Spleen (tissue), 11 donors: ENCODE measurements around the gene OTOG. TPM values are rescaled to one million over a fixed set of nuclear protein-coding genes. Genes with fewer than 3 reads are reported as not detected.
A peak's percentile ranks its signal among the peaks of the same experiment; 100 is the strongest.

Source experiments
- DNase-seq: peaks from one replicate; pipeline ENCODE4 v3.0.0-alpha.2; 2020
- H3K27ac ChIP-seq, 8 donors: fragments of 200-600 bp; sonication (generic) in 7 of 8; 1 replicate in 4 of 8; 2 replicates in 4 of 8; pipeline versions ENCODE4 v1.5.0 to v1.8.0; 2016 to 2021; ENCODE audit warnings: inconsistent platforms in 4 of 8, mild to moderate bottlenecking in 4 of 8, moderate library complexity in 1 of 8
- H3K27me3 ChIP-seq, 7 donors: fragments of 200-600 bp; sonication (generic) in 6 of 7; replicated peaks in 1 of 7; 1 replicate in 4 of 7; 2 replicates in 3 of 7; pipeline versions ENCODE4 v1.5.0 to v1.8.0; 2016 to 2021; ENCODE audit warnings: inconsistent platforms in 3 of 7, mild to moderate bottlenecking in 1 of 7
- H3K36me3 ChIP-seq, 6 donors: fragments of 200-600 bp; sonication (generic) in 5 of 6; 1 replicate in 4 of 6; 2 replicates in 2 of 6; pipeline versions ENCODE4 v1.5.0 to v1.8.0; 2016 to 2021; ENCODE audit warnings: inconsistent platforms in 2 of 6
- H3K4me1 ChIP-seq, 6 donors: fragments of 200-600 bp; sonication (generic) in 5 of 6; 1 replicate in 3 of 6; 2 replicates in 3 of 6; pipeline versions ENCODE4 v1.5.0 to v1.8.0; 2016 to 2021; ENCODE audit warnings: inconsistent platforms in 3 of 6
- H3K4me3 ChIP-seq, 8 donors: fragments of 200-600 bp; sonication (generic) in 7 of 8; 1 replicate in 4 of 8; 2 replicates in 4 of 8; pipeline versions ENCODE4 v1.5.0 to v1.8.0; 2016 to 2021; ENCODE audit warnings: inconsistent platforms in 4 of 8, mild to moderate bottlenecking in 4 of 8, moderate library complexity in 2 of 8
- H3K9me3 ChIP-seq, 8 donors: fragments of 200-600 bp; sonication (generic) in 7 of 8; 1 replicate in 4 of 8; 2 replicates in 4 of 8; pipeline versions ENCODE4 v1.5.0 to v1.8.0; 2016 to 2021; ENCODE audit warnings: inconsistent platforms in 4 of 8
- POLR2A ChIP-seq, 3 donors: fragments of 450-650 bp; IDR thresholded peaks; one replicate each; pipeline ENCODE4 v1.5.1; 2017; ENCODE audit warnings: antibody characterized with exemption in 3 of 3, mild to moderate bottlenecking in 1 of 3
- POLR2AphosphoS5 ChIP-seq, 3 donors: sonication (generic); formaldehyde crosslinking; IDR thresholded peaks; one replicate each; pipeline ENCODE4 v1.5.1; 2017; ENCODE audit warnings: antibody characterized with exemption in 3 of 3
- WGBS, 5 donors: extraction: QIAGEN DNeasy Blood & Tissue Kit in 3 of 5; methylation state at CpG; one replicate each; pipeline versions ENCODE4 v1.1.5 to v1.1.7; 2013 to 2018; 5-methylcytosine and 5-hydroxymethylcytosine counted together
- intact Hi-C: fragments of 100-400 bp; cut with DNase I; formaldehyde crosslinking; loops from one replicate; pipeline ENCODE4 v1.15.0; 2023; ENCODE audit warnings: low total_unique reads
- polyA plus RNA-seq, 3 donors: library from polyadenylated mRNA; stranded (reverse); fragments of 200-250 nt; gene quantifications; one replicate each; pipeline ENCODE4 v1.2.1, GENCODE V29; 2013
- total RNA-seq, 7 donors: library from RNA; depleted of rRNA in 3 of 7; stranded (reverse); fragments of >200 nt in 3 of 7; fragmentation: NEBNext Ultra II Directional in 4 of 7; extraction: Animal tissue kit (Norgen Biotek cat#: 25700) in 4 of 7; gene quantifications; one replicate each; pipeline versions ENCODE4 v1.1.0 to v1.2.1, GENCODE V29; 2016 to 2021
- TF ChIP-seq, protein P1 (sequence below), 11 experiments: fragments of 200-600 bp in 7 of 11; fragments of 450-650 bp in 4 of 11; sonication (generic) in 4 of 11; IDR thresholded peaks in 8 of 11; conservative IDR thresholded peaks in 3 of 11; 1 replicate in 7 of 11; 2 replicates in 4 of 11; pipeline versions ENCODE4 v1.4.0 to v1.8.0; 2016 to 2021; ENCODE audit warnings: antibody characterized with exemption in 11 of 11, inconsistent platforms in 4 of 11, mild to moderate bottlenecking in 1 of 11
- donor health status: healthy with polysubstance abuse.
- donor health status: DM: no; HTN: no; CAD: no; lungs with moderate emphysema.
- donor health status: DM: no; HTN: no; CAD: no.
- donor health status: Bipolar disorder and iron deficiency.
- donor health status: healthy.
- donor health status: DM: no; HTN: no; CAD: no.
- donor health status: DM: yes; HTN: yes; CAD: no.

The OTOG gene
- total and polyA plus RNA-seq, 10 donors, result not detected

GRCh38 chr11:17550450-17551346 is 3.6 kb downstream of the OTOG start:
- H3K27ac ChIP-seq, result no peak overlapping the region
- DNase-seq, result peak; percentile 49
- TF ChIP-seq POLR2A (IDR thresholded peaks at IDR 0.05), result no peak
- TF ChIP-seq, protein P1, sequence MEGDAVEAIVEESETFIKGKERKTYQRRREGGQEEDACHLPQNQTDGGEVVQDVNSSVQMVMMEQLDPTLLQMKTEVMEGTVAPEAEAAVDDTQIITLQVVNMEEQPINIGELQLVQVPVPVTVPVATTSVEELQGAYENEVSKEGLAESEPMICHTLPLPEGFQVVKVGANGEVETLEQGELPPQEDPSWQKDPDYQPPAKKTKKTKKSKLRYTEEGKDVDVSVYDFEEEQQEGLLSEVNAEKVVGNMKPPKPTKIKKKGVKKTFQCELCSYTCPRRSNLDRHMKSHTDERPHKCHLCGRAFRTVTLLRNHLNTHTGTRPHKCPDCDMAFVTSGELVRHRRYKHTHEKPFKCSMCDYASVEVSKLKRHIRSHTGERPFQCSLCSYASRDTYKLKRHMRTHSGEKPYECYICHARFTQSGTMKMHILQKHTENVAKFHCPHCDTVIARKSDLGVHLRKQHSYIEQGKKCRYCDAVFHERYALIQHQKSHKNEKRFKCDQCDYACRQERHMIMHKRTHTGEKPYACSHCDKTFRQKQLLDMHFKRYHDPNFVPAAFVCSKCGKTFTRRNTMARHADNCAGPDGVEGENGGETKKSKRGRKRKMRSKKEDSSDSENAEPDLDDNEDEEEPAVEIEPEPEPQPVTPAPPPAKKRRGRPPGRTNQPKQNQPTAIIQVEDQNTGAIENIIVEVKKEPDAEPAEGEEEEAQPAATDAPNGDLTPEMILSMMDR (IDR thresholded peaks at IDR 0.05 in 8 of 11, conservative IDR thresholded peaks at IDR 0.05 in 3 of 11), result no peak
- no peak for TF ChIP-seq POLR2AphosphoS5 (IDR thresholded peaks at IDR 0.05)
- peaks cover 0 to 44% (median 14%) of the 10 kb centered on the region in 7 donors for H3K27me3 ChIP-seq
- H3K4me3 ChIP-seq, result no peak overlapping the region
- no peaks in the 10 kb centered on the region for H3K9me3 ChIP-seq
- WGBS, 5 donors, result 36 to 57% (median 51%) methylated on average over 9 to 12 of the region's 12 CpGs
- intact Hi-C loops, result no loop called here
- no peaks in the 10 kb centered on the region for H3K4me1 ChIP-seq
- H3K36me3 ChIP-seq, result no peaks in the 10 kb centered on the region

DNA sequence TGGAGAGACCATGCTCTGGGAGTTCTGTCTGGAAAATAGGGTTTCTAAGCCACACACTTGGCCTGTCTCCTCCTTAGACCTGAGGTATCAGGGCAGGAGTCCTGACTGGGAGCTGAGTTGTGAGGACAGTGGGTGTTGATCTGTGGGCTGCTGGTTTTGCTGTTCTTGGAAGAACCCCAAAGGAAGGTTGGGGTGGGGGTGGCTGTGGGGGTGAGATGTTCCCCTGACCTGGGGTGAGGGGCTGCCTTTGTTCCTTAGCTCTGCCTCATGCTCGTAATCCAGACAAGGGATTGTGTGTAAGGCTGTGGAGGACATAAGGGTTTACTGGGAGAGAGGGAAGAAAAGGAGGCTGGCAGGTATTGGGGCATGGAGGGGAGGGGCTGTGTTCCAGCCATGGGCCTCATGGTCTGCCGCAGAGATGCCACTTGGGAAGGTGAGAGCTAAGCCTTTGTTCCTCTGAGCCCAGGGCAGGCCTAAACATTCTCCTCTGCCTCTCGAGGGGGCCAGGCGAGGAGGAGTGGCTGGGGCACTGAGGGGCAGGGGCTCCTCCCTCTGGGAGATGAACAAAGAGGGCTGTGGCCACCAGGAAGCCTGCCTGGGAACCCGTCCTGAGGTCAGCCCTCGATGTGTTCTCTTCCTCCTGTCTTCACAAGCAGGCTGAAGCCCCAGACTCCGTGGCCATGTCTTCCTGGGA is 4.4 kb downstream of the OTOG start:
- intact Hi-C loops, result no loop called here
- Histone ChIP-seq H3K36me3 (no peaks in the 10 kb centered on the region), H3K4me1 (no peaks in the 10 kb centered on the region), H3K27ac (no peak overlapping the region), H3K27me3 (peaks cover 0 to 40% (median 11%) of the 10 kb centered on the region in 7 donors), H3K9me3 (no peaks in the 10 kb centered on the region), H3K4me3 (no peak overlapping the region)
- DNase-seq, result peak; percentile 69
- 53 to 78% (median 64%) methylated on average over 7 of the region's 7 CpGs for WGBS, 5 donors
- TF ChIP-seq, protein P1 (IDR thresholded peaks at IDR 0.05 in 8 of 11, conservative IDR thresholded peaks at IDR 0.05 in 3 of 11), result no peak
- TF ChIP-seq POLR2AphosphoS5 (IDR thresholded peaks at IDR 0.05) (no peak), POLR2A (IDR thresholded peaks at IDR 0.05) (no peak)

GRCh38 chr11:17552041-17552355 is 4.9 kb downstream of the OTOG start:
- Histone ChIP-seq H3K27ac (no peak overlapping the region), H3K4me1 (no peaks in the 10 kb centered on the region), H3K27me3 (peaks cover 0 to 37% (median 10%) of the 10 kb centered on the region in 7 donors), H3K9me3 (no peaks in the 10 kb centered on the region), H3K36me3 (no peaks in the 10 kb centered on the region), H3K4me3 (no peak overlapping the region)
- no peak for DNase-seq
- intact Hi-C loops, result no loop called here
- 74 to 87% (median 80%) methylated on average over 3 to 4 of the region's 4 CpGs for WGBS, 5 donors
- TF ChIP-seq POLR2AphosphoS5 (IDR thresholded peaks at IDR 0.05) (no peak), POLR2A (IDR thresholded peaks at IDR 0.05) (no peak)
- TF ChIP-seq, protein P1 (IDR thresholded peaks at IDR 0.05 in 8 of 11, conservative IDR thresholded peaks at IDR 0.05 in 3 of 11), result no peak
